Neuron (in vitro differentiated cells): ENCODE data around the gene KRTAP10-4.
"Not testable (repeated sequence)": the region's sequence is repeated elsewhere in the genome, so short reads cannot be mapped to it uniquely, and the experiment has no call there.

ENCODE experiments used
- H2AFZ ChIP-seq: one replicate; pipeline ENCODE4 v1.6.1; 2013; ENCODE audit warnings: low read depth, mild to moderate bottlenecking, inconsistent platforms, low read length, moderate library complexity
- H3K27me3 ChIP-seq: one replicate; pipeline ENCODE4 v1.6.1; 2013; ENCODE audit warnings: low read length; ENCODE audit not compliant: insufficient read depth
- H3K36me3 ChIP-seq: one replicate; pipeline ENCODE4 v1.6.1; 2013; ENCODE audit warnings: low read length; ENCODE audit not compliant: insufficient read depth
- H3K4me1 ChIP-seq: one replicate; pipeline ENCODE4 v1.6.1; 2013; ENCODE audit warnings: low read length; ENCODE audit not compliant: insufficient read depth
- H3K4me3 ChIP-seq: 2 replicates; pipeline ENCODE4 v1.5.1; 2013; ENCODE audit warnings: mild to moderate bottlenecking, low read length, moderate library complexity
- H3K9me3 ChIP-seq: one replicate; pipeline ENCODE4 v1.6.1; 2013; ENCODE audit warnings: low read length

Gene KRTAP10-4

DNA sequence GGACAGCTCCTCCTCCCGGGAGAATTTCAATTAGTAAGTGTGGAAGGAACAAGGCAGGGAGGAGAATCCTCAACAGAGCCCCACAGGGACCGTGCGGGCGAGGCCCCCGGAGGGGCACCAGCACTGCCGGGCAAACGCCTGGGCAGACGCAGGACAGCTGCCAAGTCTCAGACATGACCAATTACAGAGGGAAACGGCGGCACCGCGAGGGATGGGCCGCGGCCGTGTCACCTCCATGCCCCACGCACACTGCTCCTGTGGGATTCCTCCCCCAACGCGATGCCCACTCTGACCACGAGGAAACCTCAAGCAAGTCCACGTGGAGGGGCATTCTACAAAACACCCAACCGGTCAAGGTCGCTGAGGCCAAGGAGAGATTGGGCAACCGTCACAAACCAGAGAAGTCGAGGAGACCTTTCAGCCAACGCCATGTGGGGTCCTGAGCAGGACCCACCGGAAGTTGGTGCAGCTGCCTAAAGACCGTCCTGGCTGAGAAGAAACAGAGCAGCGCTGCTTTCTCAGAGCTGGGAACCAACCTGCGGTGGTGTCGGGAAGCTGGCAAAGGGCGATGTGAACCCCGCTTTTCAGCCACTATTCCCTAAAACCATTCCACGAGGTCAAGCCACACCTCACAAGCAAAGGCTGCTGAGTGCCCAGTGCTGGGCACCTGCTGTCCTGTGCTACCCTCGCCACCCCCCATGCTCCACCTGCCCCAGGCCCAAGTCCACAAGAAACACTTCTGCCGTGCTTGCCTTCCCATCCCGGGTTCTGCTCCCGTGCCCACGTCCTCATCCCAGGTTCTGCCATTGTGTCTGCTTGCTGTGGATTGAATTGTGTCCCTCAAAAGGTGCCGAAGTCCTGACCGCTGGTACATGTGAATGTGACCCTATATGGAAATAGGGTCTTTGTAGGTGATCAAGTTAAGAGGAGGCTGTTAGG is 1.4 kb upstream of the KRTAP10-4 start:
- Histone ChIP-seq H3K4me1 (no peaks in the 10 kb centered on the region), H2AFZ (no peak overlapping the region), H3K36me3 (no peaks in the 10 kb centered on the region), H3K9me3 (peaks cover 7% of the 10 kb centered on the region), H3K27me3 (peaks cover 8% of the 10 kb centered on the region), H3K4me3 (no peak overlapping the region)

GRCh38 chr21:44572959-44573583 is 458 bp upstream of the KRTAP10-4 start:
- no peaks in the 10 kb centered on the region for H3K4me1 ChIP-seq
- H3K4me3 ChIP-seq: no peak overlapping the region
- H2AFZ ChIP-seq: no peak overlapping the region
- no peaks in the 10 kb centered on the region for H3K36me3 ChIP-seq
- H3K9me3 ChIP-seq: peaks cover 7% of the 10 kb centered on the region
- H3K27me3 ChIP-seq: peaks cover 8% of the 10 kb centered on the region

- H2AFZ ChIP-seq: no peak overlapping the region
- no peaks in the 10 kb centered on the region for H3K4me1 ChIP-seq
- H3K4me3 ChIP-seq: no peak overlapping the region
These were observed 1.2 kb downstream of the KRTAP10-4 start for GRCh38 chr21:44574457-44575306.

GRCh38 chr21:44575307-44576024 is 1.9 kb downstream of the KRTAP10-4 start:
- Histone ChIP-seq H3K4me3 (no peak overlapping the region), H3K9me3 (peaks cover 7% of the 10 kb centered on the region), H2AFZ (no peak overlapping the region), H3K27me3 (peaks cover 6% of the 10 kb centered on the region), H3K36me3 (no peaks in the 10 kb centered on the region), H3K4me1 (no peaks in the 10 kb centered on the region)

More at GRCh38 chr21:44574457-44575306, 1.2 kb downstream of the KRTAP10-4 start:
- Histone ChIP-seq H3K36me3 (no peaks in the 10 kb centered on the region), H3K27me3 (peaks cover 6% of the 10 kb centered on the region), H3K9me3 (peaks cover 7% of the 10 kb centered on the region)

GRCh38 chr21:44576025-44576420 is 2.5 kb downstream of the KRTAP10-4 start:
- Histone ChIP-seq H3K4me3 (no peak overlapping the region), H3K36me3 (no peaks in the 10 kb centered on the region), H2AFZ (no peak overlapping the region), H3K9me3 (peaks cover 7% of the 10 kb centered on the region), H3K4me1 (no peaks in the 10 kb centered on the region), H3K27me3 (peaks cover 6% of the 10 kb centered on the region)

GRCh38 chr21:44578371-44579055 is 5.0 kb downstream of the KRTAP10-4 start:
- no peaks in the 10 kb centered on the region for H3K36me3 ChIP-seq
- no peaks in the 10 kb centered on the region for H3K27me3 ChIP-seq
- H3K9me3 ChIP-seq: no peaks in the 10 kb centered on the region
- no peak overlapping the region for H2AFZ ChIP-seq
- H3K4me3 ChIP-seq: no peak overlapping the region
- peaks cover 5% of the 10 kb centered on the region for H3K4me1 ChIP-seq

DNA sequence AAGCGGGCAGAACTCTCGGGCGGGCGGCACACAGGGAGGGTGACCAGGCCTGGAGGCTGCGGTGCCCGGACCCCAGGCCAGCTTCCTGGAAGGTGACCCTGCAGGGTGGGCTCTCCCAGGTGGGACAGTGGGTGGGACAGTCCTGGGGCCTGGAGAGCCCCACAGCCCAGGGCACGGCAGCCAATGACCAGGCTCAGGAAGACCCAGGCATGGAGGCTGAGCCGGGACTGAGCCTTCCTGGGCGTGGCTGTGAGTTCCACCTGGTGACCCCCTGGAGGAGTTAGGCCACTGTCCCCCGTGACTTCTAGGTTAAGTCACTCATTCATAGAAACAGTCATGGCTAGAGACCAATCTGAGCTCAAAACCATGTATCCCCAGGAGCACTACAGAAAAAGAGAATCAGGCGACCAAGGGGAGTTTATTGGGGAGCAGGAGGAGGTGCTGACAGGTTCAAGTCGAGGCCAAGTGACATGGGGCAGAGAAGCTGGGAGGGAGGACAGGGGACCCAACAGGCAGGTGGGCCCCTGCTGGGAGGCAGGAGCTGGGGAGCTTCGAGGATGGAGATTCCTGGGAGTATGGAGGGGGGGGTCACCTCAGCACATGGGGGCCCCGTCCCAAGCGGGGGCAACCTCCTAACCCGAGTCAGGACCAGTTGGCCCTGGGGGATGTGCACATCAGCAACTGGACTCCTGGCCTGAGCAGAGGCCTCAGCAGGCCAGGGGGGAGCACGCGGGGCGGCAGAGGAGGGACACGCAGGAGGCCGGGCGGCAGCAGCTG is 5.7 kb downstream of the KRTAP10-4 start:
- peaks cover 5% of the 10 kb centered on the region for H3K4me1 ChIP-seq
- no peaks in the 10 kb centered on the region for H3K9me3 ChIP-seq
- H2AFZ ChIP-seq: no peak overlapping the region
- H3K36me3 ChIP-seq: no peaks in the 10 kb centered on the region
- no peak overlapping the region for H3K4me3 ChIP-seq
- no peaks in the 10 kb centered on the region for H3K27me3 ChIP-seq

- peaks cover 5% of the 10 kb centered on the region for H3K4me1 ChIP-seq
- no peaks in the 10 kb centered on the region for H3K9me3 ChIP-seq
- H3K36me3 ChIP-seq: no peaks in the 10 kb centered on the region
- H3K4me3 ChIP-seq: no peak overlapping the region
- no peaks in the 10 kb centered on the region for H3K27me3 ChIP-seq
- H2AFZ ChIP-seq: no peak overlapping the region
These were observed 6.3 kb downstream of the KRTAP10-4 start for GRCh38 chr21:44579833-44580144.

DNA sequence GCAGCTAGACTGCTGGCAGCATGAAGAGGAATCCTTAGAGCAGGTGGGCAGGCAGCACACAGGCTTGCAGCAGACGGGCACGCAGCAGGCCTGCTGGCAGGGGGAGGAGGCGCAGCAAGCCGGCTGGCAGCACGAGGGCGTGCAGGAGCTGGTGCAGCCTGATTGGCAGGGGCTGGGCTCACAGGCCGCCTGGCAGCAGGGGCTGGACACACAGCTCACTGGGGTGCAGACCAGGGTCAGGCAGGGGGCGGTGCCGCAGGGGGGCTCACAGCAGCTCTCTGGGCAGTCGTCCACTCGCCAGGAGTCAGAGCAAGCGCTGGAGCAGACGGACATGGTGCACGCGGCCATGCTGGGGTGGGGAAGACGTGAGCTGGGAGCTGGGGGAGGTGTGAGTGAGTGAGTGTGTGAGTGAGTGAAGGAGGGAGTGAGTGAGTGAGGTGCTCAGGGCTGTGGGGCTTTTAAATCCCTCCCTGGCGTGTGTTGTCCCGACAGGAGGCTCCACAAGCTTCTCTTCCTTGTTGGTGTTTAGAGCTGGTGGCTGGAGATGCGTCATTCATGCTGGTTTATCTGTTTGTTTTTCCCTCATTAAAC is 6.8 kb downstream of the KRTAP10-4 start, which contains the start of gene KRTAP10-5:
Gene KRTAP10-5, minus strand, starts transcription at position 374 of the 591 bp plus-strand sequence. Its CDS starts 26 bp downstream, at position 348.
- not testable (repeated sequence) for H3K4me3 ChIP-seq, H3K9me3 ChIP-seq, H3K4me1 ChIP-seq, H3K27me3 ChIP-seq, H2AFZ ChIP-seq, H3K36me3 ChIP-seq

DNA sequence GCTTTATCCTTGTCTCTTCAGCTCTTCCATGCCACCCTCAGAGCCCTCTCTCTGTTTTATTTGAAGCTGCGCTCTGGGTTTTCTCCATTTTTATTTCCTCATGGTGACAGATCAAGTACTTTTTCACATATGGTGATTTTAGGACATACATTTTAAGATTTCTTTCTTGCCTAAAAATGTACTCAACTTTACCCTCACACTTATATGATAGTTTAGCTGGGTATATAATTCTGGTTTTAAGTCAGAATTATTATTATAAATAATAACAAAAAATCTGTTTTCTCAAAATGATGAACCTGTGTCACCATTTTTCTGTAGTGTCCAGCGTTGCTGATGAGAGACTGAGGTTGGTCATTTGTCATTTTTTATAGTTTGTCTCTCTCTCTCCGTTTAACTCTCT is 7.6 kb downstream of the KRTAP10-4 start:
- no peaks in the 10 kb centered on the region for H3K9me3 ChIP-seq
- no peak overlapping the region for H3K4me3 ChIP-seq
- H3K36me3 ChIP-seq: no peaks in the 10 kb centered on the region
- no peaks in the 10 kb centered on the region for H3K27me3 ChIP-seq
- no peak overlapping the region for H2AFZ ChIP-seq
- peaks cover 5% of the 10 kb centered on the region for H3K4me1 ChIP-seq

DNA sequence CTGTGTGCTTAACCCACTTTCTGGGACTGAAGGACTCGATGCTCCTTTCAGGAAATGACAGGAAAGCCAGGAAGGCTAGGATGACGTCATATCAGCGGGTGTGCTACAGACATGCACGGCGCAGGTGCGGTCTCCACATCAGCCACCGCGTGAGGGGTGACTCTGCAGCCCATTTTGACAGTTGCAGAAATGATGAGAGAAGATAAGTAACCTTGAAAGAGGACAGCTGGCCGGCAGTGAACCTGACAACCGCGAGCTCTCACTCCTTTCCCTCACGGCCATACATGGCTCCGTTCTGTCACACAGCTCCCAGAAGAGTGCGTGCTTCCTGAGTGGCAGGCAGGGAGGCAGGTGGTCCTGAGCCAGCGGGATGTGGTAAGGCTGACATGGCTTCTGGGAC is 8.5 kb downstream of the KRTAP10-4 start:
- no peak overlapping the region for H2AFZ ChIP-seq
- H3K9me3 ChIP-seq: no peaks in the 10 kb centered on the region
- H3K36me3 ChIP-seq: no peaks in the 10 kb centered on the region
- no peak overlapping the region for H3K4me3 ChIP-seq
- H3K4me1 ChIP-seq: peaks cover 5% of the 10 kb centered on the region
- no peaks in the 10 kb centered on the region for H3K27me3 ChIP-seq
